Neuronal stem cell (in vitro differentiated cells): ENCODE measurements around the gene ELF4.
A peak's percentile ranks its signal among the peaks of the same experiment; 100 is the strongest.

Experiments used
- DNase-seq: peaks from one replicate; pipeline ENCODE4 v3.0.0-alpha.2; 2013; ENCODE audit warnings: low spot score
- H2AFZ ChIP-seq: one replicate; pipeline ENCODE4 v1.6.1; 2013; ENCODE audit warnings: mild to moderate bottlenecking, low read length, inconsistent platforms
- H2AK5ac ChIP-seq: 2 replicates; pipeline ENCODE4 v1.6.1; 2013; ENCODE audit warnings: low read depth, mild to moderate bottlenecking, inconsistent platforms, low read length, moderate library complexity, mixed read lengths
- H2BK120ac ChIP-seq: 2 replicates; pipeline ENCODE4 v1.6.1; 2013; ENCODE audit warnings: low read depth, mild to moderate bottlenecking, inconsistent platforms, low read length, moderate library complexity, mixed read lengths
- H2BK12ac ChIP-seq: one replicate; pipeline ENCODE4 v1.6.1; 2013; ENCODE audit warnings: low read length, inconsistent platforms
- H2BK15ac ChIP-seq: 2 replicates; pipeline ENCODE4 v1.6.1; 2013; ENCODE audit warnings: mild to moderate bottlenecking, low read length, inconsistent platforms, mixed read lengths
- H2BK5ac ChIP-seq: one replicate; pipeline ENCODE4 v1.6.1; 2013; ENCODE audit warnings: inconsistent platforms, mild to moderate bottlenecking, low read length, moderate library complexity
- H3K14ac ChIP-seq: one replicate; pipeline ENCODE4 v1.6.1; 2013; ENCODE audit warnings: low read length, inconsistent platforms
- H3K18ac ChIP-seq: 2 replicates; pipeline ENCODE4 v1.6.1; 2013; ENCODE audit warnings: low read length, inconsistent platforms
- H3K23ac ChIP-seq: 2 replicates; pipeline ENCODE4 v1.6.1; 2013; ENCODE audit warnings: low read depth, mild to moderate bottlenecking, mixed read lengths, low read length, inconsistent platforms; ENCODE audit not compliant: poor library complexity
- H3K27ac ChIP-seq: replicated peaks from 3 replicates; pipeline ENCODE4 v1.5.1; 2013; ENCODE audit warnings: low read length, inconsistent platforms
- H3K27me3 ChIP-seq, 3 experiments: 2 replicates each; pipeline ENCODE4 v1.6.1; 2013; ENCODE audit warnings: low read length in 3 of 3, mild to moderate bottlenecking in 2 of 3, inconsistent platforms in 1 of 3, low read depth in 1 of 3, mixed read lengths in 1 of 3, moderate library complexity in 1 of 3; ENCODE audit not compliant: control insufficient read depth in 3 of 3, insufficient read depth in 3 of 3
- H3K36me3 ChIP-seq, 2 donors: replicated peaks in 1 of 2; 2 replicates each; pipeline ENCODE4 v1.6.1; 2013; ENCODE audit warnings: low read length in 2 of 2; ENCODE audit not compliant: control insufficient read depth in 2 of 2, insufficient read depth in 2 of 2
- H3K4ac ChIP-seq: 2 replicates; pipeline ENCODE4 v1.6.1; 2013; ENCODE audit warnings: inconsistent platforms, mild to moderate bottlenecking, low read length, moderate library complexity
- H3K4me1 ChIP-seq, 2 donors: 1 replicate in 1 of 2; 2 replicates in 1 of 2; pipeline ENCODE4 v1.6.1; 2013; ENCODE audit warnings: low read length in 2 of 2, low read depth in 1 of 2; ENCODE audit not compliant: control insufficient read depth in 2 of 2, insufficient read depth in 1 of 2
- H3K4me2 ChIP-seq: one replicate; pipeline ENCODE4 v1.6.1; 2013; ENCODE audit warnings: mild to moderate bottlenecking, low read length, inconsistent platforms; ENCODE audit not compliant: insufficient read depth, poor library complexity, severe bottlenecking
- H3K4me3 ChIP-seq, 2 donors: 2 replicates each; pipeline ENCODE4 v1.5.1; 2013; ENCODE audit warnings: low read length in 2 of 2, mild to moderate bottlenecking in 2 of 2, inconsistent platforms in 1 of 2, moderate library complexity in 1 of 2
- H3K79me1 ChIP-seq: one replicate; pipeline ENCODE4 v1.6.1; 2013; ENCODE audit warnings: low read depth, mild to moderate bottlenecking, inconsistent platforms, low read length, moderate library complexity
- H3K9ac ChIP-seq: one replicate; pipeline ENCODE4 v1.6.1; 2013; ENCODE audit warnings: mild to moderate bottlenecking, low read depth, low read length, inconsistent platforms; ENCODE audit not compliant: poor library complexity
- H3K9me3 ChIP-seq, 2 donors: replicated peaks in 1 of 2; 2 replicates each; pipeline versions ENCODE3 to v1.6.1; 2013; ENCODE audit warnings: low read length in 2 of 2, mild to moderate bottlenecking in 2 of 2, inconsistent platforms in 1 of 2, low read depth in 1 of 2, mixed read lengths in 1 of 2, moderate library complexity in 1 of 2; ENCODE audit not compliant: control insufficient read depth in 2 of 2, insufficient read depth in 1 of 2
- H4K8ac ChIP-seq: one replicate; pipeline ENCODE4 v1.6.1; 2013; ENCODE audit warnings: low read depth, mild to moderate bottlenecking, inconsistent platforms, low read length, moderate library complexity
- H4K91ac ChIP-seq: one replicate; pipeline ENCODE4 v1.6.1; 2013; ENCODE audit warnings: low read length, low read depth, mild to moderate bottlenecking, inconsistent platforms; ENCODE audit not compliant: poor library complexity
- WGBS, 2 donors: extraction: QIAGEN DNeasy Blood & Tissue Kit; methylation state at CpG; one replicate each; pipeline ENCODE4 v1.1.7; 2013; ENCODE audit warnings: missing lambda C conversion rate in 2 of 2, mixed read lengths in 1 of 2; ENCODE audit not compliant: insufficient read length in 2 of 2, insufficient replicate concordance in 1 of 2; ENCODE audit errors: extremely low coverage in 2 of 2; 5-methylcytosine and 5-hydroxymethylcytosine counted together

ELF4 gene

DNA sequence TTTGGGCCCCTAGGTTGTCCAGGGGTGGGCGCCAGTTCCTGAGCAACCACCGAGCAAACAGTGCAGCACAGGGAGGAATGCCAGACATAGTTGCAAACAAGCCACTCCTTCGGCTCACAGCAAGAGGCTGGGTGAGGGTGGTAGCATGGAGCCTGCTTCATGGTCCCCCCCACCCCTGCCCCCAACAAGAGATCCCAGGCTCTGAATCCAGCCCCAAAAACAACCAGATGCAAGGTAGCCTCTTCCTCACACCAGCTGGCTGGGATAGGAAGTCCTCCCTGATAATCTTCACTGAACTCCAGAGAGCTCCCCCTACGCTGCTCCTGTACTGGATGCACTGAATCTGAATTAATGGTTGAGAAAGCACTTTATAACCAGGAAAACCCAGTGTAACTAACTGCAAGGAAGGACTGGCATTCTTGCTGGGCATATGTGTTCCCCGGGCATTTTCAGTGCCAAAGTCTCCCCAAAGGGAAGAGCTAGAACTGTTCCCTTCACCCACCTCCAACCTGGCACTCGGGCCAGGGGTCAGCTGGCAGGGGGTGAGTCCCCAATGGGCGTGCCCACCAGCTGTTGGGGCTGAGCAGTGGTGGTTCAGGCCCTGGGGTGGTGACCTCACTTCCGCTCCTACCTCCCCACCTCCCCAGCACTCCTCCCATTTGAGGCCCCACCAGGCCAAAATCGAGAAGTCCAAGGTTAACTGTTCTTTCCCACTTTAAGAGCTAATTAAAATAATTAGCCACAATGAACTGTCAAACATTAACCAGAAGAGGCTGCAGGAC, 1.5 kb downstream of the ELF4 start:
- peaks cover 0 to 13% of the 10 kb centered on the region in 2 donors for H3K4me1 ChIP-seq
- H3K4ac ChIP-seq, result no peak overlapping the region
- H4K91ac ChIP-seq, result no peak overlapping the region
- no peak overlapping the region for H3K14ac ChIP-seq
- H3K27me3 ChIP-seq, result peaks cover 6 to 28% (median 7%) of the 10 kb centered on the region in 3 experiments
- H2AK5ac ChIP-seq, result no peak overlapping the region
- H3K36me3 ChIP-seq, result no peaks in the 10 kb centered on the region
- H2BK120ac ChIP-seq, result no peak overlapping the region
- H3K23ac ChIP-seq, result no peak overlapping the region
- H3K9ac ChIP-seq, result no peak overlapping the region
- no peak overlapping the region for H3K18ac ChIP-seq
- H2AFZ ChIP-seq, result no peak overlapping the region
- H3K9me3 ChIP-seq, result no peaks in the 10 kb centered on the region
- H2BK5ac ChIP-seq, result no peak overlapping the region
- H2BK15ac ChIP-seq, result no peak overlapping the region
- H3K4me2 ChIP-seq, result no peak overlapping the region
- H4K8ac ChIP-seq, result no peak overlapping the region
- no peak overlapping the region for H2BK12ac ChIP-seq
- no peak overlapping the region for H3K27ac ChIP-seq
- no CpG with 5 or more reads among the region's 9 CpGs for WGBS, 2 donors
- no peaks in the 10 kb centered on the region for H3K79me1 ChIP-seq
- no peak for DNase-seq
- no peak overlapping the region for H3K4me3 ChIP-seq

DNA sequence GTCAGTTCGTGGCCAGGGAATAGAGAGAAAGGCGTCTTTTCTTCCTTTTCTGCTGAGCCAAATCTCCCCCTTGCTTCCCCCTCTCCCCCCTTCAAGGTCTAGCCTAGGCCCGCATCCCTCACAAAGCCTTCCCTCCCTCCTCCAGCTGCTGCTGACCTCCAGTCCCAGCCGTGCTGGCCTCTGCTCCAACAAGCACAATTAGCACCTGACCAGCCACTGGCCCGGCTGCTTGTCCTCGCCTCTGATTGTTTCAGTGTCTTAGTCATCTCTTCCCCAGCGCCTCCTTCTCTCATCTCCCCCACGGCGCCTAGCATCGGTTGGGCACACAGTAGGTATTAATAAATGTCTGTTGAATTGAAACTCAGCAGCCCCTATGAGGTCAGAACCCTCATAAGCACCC, 4.2 kb downstream of the ELF4 start:
- no peak overlapping the region for H3K9ac ChIP-seq
- H3K23ac ChIP-seq, result no peak overlapping the region
- H3K18ac ChIP-seq, result no peak overlapping the region
- H3K4me3 ChIP-seq, result peak overlapping the region in 1 of 2 donors; percentile 30
- H3K36me3 ChIP-seq, result no peaks in the 10 kb centered on the region
- no peak overlapping the region for H4K8ac ChIP-seq
- H3K79me1 ChIP-seq, result no peaks in the 10 kb centered on the region
- H2AFZ ChIP-seq, result peak overlapping the region; percentile 81
- no peak overlapping the region for H2AK5ac ChIP-seq
- H3K4ac ChIP-seq, result no peak overlapping the region
- peaks cover 6 to 17% (median 7%) of the 10 kb centered on the region in 3 experiments for H3K27me3 ChIP-seq
- H2BK120ac ChIP-seq, result no peak overlapping the region
- H3K4me1 ChIP-seq, result peaks cover 0 to 13% of the 10 kb centered on the region in 2 donors
- no peak overlapping the region for H4K91ac ChIP-seq
- DNase-seq, result no peak
- WGBS, 2 donors, result no CpG with 5 or more reads among the region's 10 CpGs
- no peak overlapping the region for H2BK12ac ChIP-seq
- no peak overlapping the region for H3K14ac ChIP-seq
- H3K9me3 ChIP-seq, result no peaks in the 10 kb centered on the region
- no peak overlapping the region for H3K4me2 ChIP-seq
- no peak overlapping the region for H3K27ac ChIP-seq
- H2BK5ac ChIP-seq, result no peak overlapping the region
- no peak overlapping the region for H2BK15ac ChIP-seq

DNA sequence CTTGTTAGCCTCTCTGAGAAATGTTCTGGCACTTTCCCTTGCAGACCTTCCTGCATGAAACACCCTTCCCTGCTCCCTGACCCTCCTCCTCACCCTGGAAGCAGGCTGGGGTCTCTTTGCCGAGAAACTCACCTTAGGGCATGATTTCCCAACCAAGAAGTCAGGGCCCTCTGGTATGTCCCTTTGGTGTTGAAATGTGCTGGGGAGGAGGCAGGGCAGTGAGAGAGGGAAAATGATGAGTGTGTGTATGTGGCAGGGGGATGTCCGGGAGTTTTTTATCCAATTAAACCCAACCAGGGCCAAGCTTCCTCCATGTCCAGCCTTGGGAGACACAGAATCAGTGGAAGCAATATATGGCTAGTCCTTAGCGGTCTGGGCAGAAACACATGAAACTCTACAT, 5.1 kb downstream of the ELF4 start:
- Histone ChIP-seq H3K79me1 (no peaks in the 10 kb centered on the region), H3K4me2 (no peak overlapping the region), H3K27ac (no peak overlapping the region), H2BK12ac (no peak overlapping the region), H3K4me1 (peaks cover 0 to 13% of the 10 kb centered on the region in 2 donors), H4K91ac (no peak overlapping the region), H2AFZ (no peak overlapping the region), H3K9ac (no peak overlapping the region), H2BK120ac (no peak overlapping the region), H3K4me3 (no peak overlapping the region), H3K18ac (no peak overlapping the region), H3K23ac (no peak overlapping the region), H3K9me3 (no peaks in the 10 kb centered on the region), H2BK5ac (no peak overlapping the region), H4K8ac (no peak overlapping the region), H3K36me3 (no peaks in the 10 kb centered on the region), H2BK15ac (no peak overlapping the region), H3K27me3 (peaks cover 6 to 15% (median 7%) of the 10 kb centered on the region in 3 experiments), H2AK5ac (no peak overlapping the region), H3K14ac (no peak overlapping the region), H3K4ac (no peak overlapping the region)
- WGBS, 2 donors, result no CpG with 5 or more reads among the region's 3 CpGs
- DNase-seq, result no peak

DNA sequence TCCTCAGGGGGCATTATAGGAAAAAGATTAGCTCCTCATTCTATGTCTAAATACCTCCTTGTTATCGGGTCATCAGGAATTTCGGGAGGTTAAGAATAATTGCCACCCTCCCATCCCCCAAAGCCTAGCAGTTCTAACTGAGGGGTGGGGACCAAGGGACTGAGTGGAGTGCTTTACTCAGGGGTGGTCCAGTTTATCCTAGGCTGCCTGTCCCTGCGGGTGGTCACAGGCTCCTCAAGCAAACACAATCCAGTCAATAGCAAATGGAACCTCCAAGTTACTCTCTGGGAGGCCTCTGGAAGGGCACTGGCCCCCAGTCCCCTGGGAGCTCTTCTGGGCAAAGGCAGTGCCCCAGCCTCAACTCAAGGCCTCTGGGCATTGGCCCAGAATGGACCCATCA, 6.7 kb downstream of the ELF4 start:
- no CpG with 5 or more reads among the region's 3 CpGs for WGBS, 2 donors
- no peaks in the 10 kb centered on the region for H3K36me3 ChIP-seq
- H3K14ac ChIP-seq, result no peak overlapping the region
- H3K79me1 ChIP-seq, result peaks cover 1% of the 10 kb centered on the region
- no peak overlapping the region for H3K18ac ChIP-seq
- H3K4me3 ChIP-seq, result no peak overlapping the region
- H2BK15ac ChIP-seq, result no peak overlapping the region
- H3K4ac ChIP-seq, result no peak overlapping the region
- no peak overlapping the region for H3K9ac ChIP-seq
- no peak overlapping the region for H2AFZ ChIP-seq
- no peak overlapping the region for H2BK12ac ChIP-seq
- H3K9me3 ChIP-seq, result no peaks in the 10 kb centered on the region
- no peak overlapping the region for H3K27ac ChIP-seq
- H2AK5ac ChIP-seq, result no peak overlapping the region
- H4K91ac ChIP-seq, result no peak overlapping the region
- H3K4me1 ChIP-seq, result peaks cover 0 to 9% of the 10 kb centered on the region in 2 donors
- no peak overlapping the region for H3K23ac ChIP-seq
- H2BK120ac ChIP-seq, result no peak overlapping the region
- H2BK5ac ChIP-seq, result no peak overlapping the region
- no peak overlapping the region for H4K8ac ChIP-seq
- no peaks in the 10 kb centered on the region for H3K27me3 ChIP-seq
- no peak overlapping the region for H3K4me2 ChIP-seq
- no peak for DNase-seq
